Activated CD8-positive, alpha-beta memory T cell treated with anti-CD3 and anti-CD28 coated beads, Interleukin-2, amount 10 ng/mL, durations not matched to agents 7 days and 5 days (primary cell): Measurements from ENCODE around the gene PTPRD. TPM values are rescaled to one million over a fixed set of nuclear protein-coding genes. Genes with fewer than 3 reads are reported as not detected.
A peak's percentile ranks its signal among the peaks of the same experiment; 100 is the strongest.

Experiments
- ATAC-seq: fragments of 150-1000 bp; cut with Tn5 transposase; one replicate; pipeline ENCODE4 v1.10.0; 2021; ENCODE audit warnings: moderate library complexity
- CTCF ChIA-PET: fragments of 350-600 bp; sonication (Branson Sonifier 250); formaldehyde crosslinking; loops from one replicate; lab custom pipeline; 2021; ENCODE audit warnings: antibody characterized with exemption; lab: Charles Lee
- DNase-seq: peaks from one replicate; pipeline ENCODE4 v3.0.0-alpha.2; 2020
- H3K27ac Mint-ChIP-seq: one replicate; pipeline ENCODE4 v1.8.0; 2021; ENCODE audit warnings: mild to moderate bottlenecking, mixed read lengths
- H3K27me3 Mint-ChIP-seq: one replicate; pipeline ENCODE4 v1.8.0; 2021; ENCODE audit warnings: mixed read lengths
- H3K36me3 Mint-ChIP-seq: one replicate; pipeline ENCODE4 v1.8.0; 2021; ENCODE audit warnings: mild to moderate bottlenecking, mixed read lengths
- H3K4me1 Mint-ChIP-seq: one replicate; pipeline ENCODE4 v1.8.0; 2021; ENCODE audit warnings: mixed read lengths
- H3K4me3 Mint-ChIP-seq: one replicate; pipeline ENCODE4 v1.8.0; 2021; ENCODE audit warnings: mild to moderate bottlenecking, moderate library complexity, mixed read lengths
- H3K9me3 Mint-ChIP-seq: one replicate; pipeline ENCODE4 v1.8.0; 2022; ENCODE audit warnings: low read depth, mixed read lengths
- total RNA-seq, 2 experiments: library from RNA; stranded (reverse); gene quantifications; one replicate each; pipeline ENCODE4 v1.2.3, GENCODE V29; 2021

PTPRD gene
- total RNA-seq, 2 experiments from 2014 or later = 0.07 TPM; not detected in 1

GRCh38 chr9:8430945-8431344 is 2181.9 kb downstream of the PTPRD start:
- peak; percentile 42 for ATAC-seq
- H3K27me3 Mint-ChIP-seq = no peaks in the 10 kb centered on the region
- peaks cover 35% of the 10 kb centered on the region for H3K4me1 Mint-ChIP-seq
- peak overlapping the region; percentile 69 for H3K27ac Mint-ChIP-seq
- peak overlapping the region; percentile 2 for H3K4me3 Mint-ChIP-seq
- no peak for DNase-seq
- H3K9me3 Mint-ChIP-seq = no peaks in the 10 kb centered on the region
- peaks cover 1% of the 10 kb centered on the region for H3K36me3 Mint-ChIP-seq
- CTCF ChIA-PET = no interaction called here

- CTCF ChIA-PET = no interaction called here
- DNase-seq = peak; percentile 42
- H3K27ac Mint-ChIP-seq = peak overlapping the region; percentile 85
Observed at GRCh38 chr9:8429768-8430167, 2183.0 kb downstream of the PTPRD start.

GRCh38 chr9:8429157-8429556 is 2183.6 kb downstream of the PTPRD start:
- ATAC-seq (no peak), DNase-seq (no peak)
- H3K36me3 Mint-ChIP-seq = peaks cover 1% of the 10 kb centered on the region
- peaks cover 34% of the 10 kb centered on the region for H3K4me1 Mint-ChIP-seq
- no peaks in the 10 kb centered on the region for H3K9me3 Mint-ChIP-seq
- H3K4me3 Mint-ChIP-seq = no peak overlapping the region
- CTCF ChIA-PET = no interaction called here
- H3K27ac Mint-ChIP-seq = peak overlapping the region; percentile 85
- no peaks in the 10 kb centered on the region for H3K27me3 Mint-ChIP-seq

More at GRCh38 chr9:8429768-8430167, 2183.0 kb downstream of the PTPRD start:
- ATAC-seq = peak; percentile 84
- Mint-ChIP-seq H3K27me3 (no peaks in the 10 kb centered on the region), H3K4me3 (no peak overlapping the region), H3K36me3 (peaks cover 1% of the 10 kb centered on the region), H3K4me1 (peaks cover 34% of the 10 kb centered on the region), H3K9me3 (no peaks in the 10 kb centered on the region)

DNA sequence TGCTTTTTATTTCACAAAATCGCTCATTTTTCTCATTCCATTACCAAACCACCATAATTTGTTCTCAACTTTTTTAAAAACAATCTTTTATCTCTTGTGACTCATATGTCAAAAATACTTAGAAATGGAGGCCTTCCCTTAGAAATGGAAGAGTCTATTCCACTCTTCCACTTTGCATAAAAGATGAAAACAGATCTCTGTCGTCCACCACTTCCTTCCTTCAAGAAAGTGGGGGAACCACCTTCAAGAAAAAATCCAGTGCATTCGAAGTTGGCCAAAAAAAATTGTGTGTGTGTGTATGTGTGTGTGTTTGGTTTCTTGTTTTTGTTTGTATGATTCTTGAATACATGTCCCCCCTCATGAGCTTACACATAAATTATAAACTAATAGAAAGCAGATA is 2184.4 kb downstream of the PTPRD start:
- Mint-ChIP-seq H3K4me1 (peaks cover 34% of the 10 kb centered on the region), H3K27me3 (no peaks in the 10 kb centered on the region), H3K4me3 (no peak overlapping the region), H3K9me3 (no peaks in the 10 kb centered on the region), H3K36me3 (peaks cover 1% of the 10 kb centered on the region), H3K27ac (peak overlapping the region; percentile 28)
- peak; percentile 56 for ATAC-seq
- no peak for DNase-seq
- CTCF ChIA-PET = no interaction called here

GRCh38 chr9:8424786-8425410 is 2187.9 kb downstream of the PTPRD start:
- Mint-ChIP-seq H3K4me1 (peaks cover 21% of the 10 kb centered on the region), H3K36me3 (peaks cover 1% of the 10 kb centered on the region), H3K27ac (no peak overlapping the region), H3K27me3 (no peaks in the 10 kb centered on the region), H3K4me3 (no peak overlapping the region), H3K9me3 (no peaks in the 10 kb centered on the region)
- CTCF ChIA-PET = no interaction called here
- ATAC-seq (no peak), DNase-seq (no peak)

DNA sequence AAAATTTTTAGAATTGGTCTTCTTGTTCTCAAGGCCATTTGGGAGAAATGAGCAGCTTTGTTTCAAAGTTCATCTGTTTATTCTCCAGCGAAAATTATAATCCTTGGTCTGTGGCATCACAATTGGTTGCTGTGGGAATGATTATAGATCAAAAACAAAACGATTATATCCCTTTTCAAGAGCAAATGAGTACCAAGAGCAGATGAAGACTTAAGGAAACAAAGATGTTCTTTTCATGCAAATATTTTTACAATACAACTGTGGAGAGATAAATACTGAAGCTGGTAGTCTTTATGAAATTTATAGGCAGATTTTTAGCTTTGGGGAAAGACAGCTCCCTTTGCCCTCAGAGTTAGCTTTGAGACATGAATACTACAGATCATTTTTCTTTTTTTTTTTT is 2192.4 kb downstream of the PTPRD start:
- no peaks in the 10 kb centered on the region for H3K27me3 Mint-ChIP-seq
- H3K9me3 Mint-ChIP-seq = no peaks in the 10 kb centered on the region
- CTCF ChIA-PET = interaction anchor here (0.6 kb wide), 1 partner anchor 1774 kb away, joined by 3 read pairs; no protein-coding TSS in a partner anchor
- DNase-seq (no peak), ATAC-seq (no peak)
- H3K4me1 Mint-ChIP-seq = no peaks in the 10 kb centered on the region
- H3K36me3 Mint-ChIP-seq = no peaks in the 10 kb centered on the region
- no peak overlapping the region for H3K27ac Mint-ChIP-seq
- H3K4me3 Mint-ChIP-seq = no peak overlapping the region

- Mint-ChIP-seq H3K4me3 (no peak overlapping the region), H3K27me3 (no peaks in the 10 kb centered on the region), H3K9me3 (no peaks in the 10 kb centered on the region), H3K4me1 (no peaks in the 10 kb centered on the region), H3K27ac (no peak overlapping the region), H3K36me3 (no peaks in the 10 kb centered on the region)
- CTCF ChIA-PET = interaction anchor here (0.6 kb wide), 1 partner anchor 1775 kb away, joined by 3 read pairs; no protein-coding TSS in a partner anchor
- DNase-seq = no peak
- no peak for ATAC-seq
Observed at GRCh38 chr9:8419596-8420275, 2193.1 kb downstream of the PTPRD start.

DNA sequence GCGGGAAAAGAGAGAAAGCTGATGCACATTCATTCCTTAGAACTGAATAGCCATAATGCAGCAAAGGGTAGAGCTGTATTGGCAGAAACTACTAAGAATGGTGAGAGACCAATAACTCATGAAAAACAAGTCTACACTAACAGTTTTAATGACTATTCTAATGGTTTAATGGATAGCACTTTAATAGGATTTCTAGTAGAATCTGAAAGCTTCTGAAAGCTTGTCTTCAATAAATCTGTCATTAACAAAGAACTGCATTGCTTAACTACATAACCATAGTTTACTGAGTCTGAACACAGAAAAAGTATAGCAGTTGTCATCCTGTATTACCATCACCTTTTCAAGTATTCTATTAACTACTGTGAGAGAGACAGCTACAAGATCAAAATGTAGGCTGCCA is 2195.5 kb downstream of the PTPRD start:
- CTCF ChIA-PET = no interaction called here
- H3K27me3 Mint-ChIP-seq = peaks cover 4% of the 10 kb centered on the region
- DNase-seq (no peak), ATAC-seq (no peak)
- no peaks in the 10 kb centered on the region for H3K36me3 Mint-ChIP-seq
- H3K4me1 Mint-ChIP-seq = no peaks in the 10 kb centered on the region
- no peak overlapping the region for H3K4me3 Mint-ChIP-seq
- no peak overlapping the region for H3K27ac Mint-ChIP-seq
- H3K9me3 Mint-ChIP-seq = no peaks in the 10 kb centered on the region

GRCh38 chr9:8412327-8412726 is 2200.5 kb downstream of the PTPRD start:
- ATAC-seq = no peak
- CTCF ChIA-PET = no interaction called here
- no peaks in the 10 kb centered on the region for H3K36me3 Mint-ChIP-seq
- H3K4me1 Mint-ChIP-seq = peaks cover 9% of the 10 kb centered on the region
- no peaks in the 10 kb centered on the region for H3K9me3 Mint-ChIP-seq
- DNase-seq = no peak
- peaks cover 5% of the 10 kb centered on the region for H3K27me3 Mint-ChIP-seq
- H3K4me3 Mint-ChIP-seq = no peak overlapping the region
- no peak overlapping the region for H3K27ac Mint-ChIP-seq

GRCh38 chr9:8408575-8409190 is 2204.1 kb downstream of the PTPRD start:
- Mint-ChIP-seq H3K9me3 (no peaks in the 10 kb centered on the region), H3K4me3 (no peak overlapping the region), H3K27me3 (peaks cover 5% of the 10 kb centered on the region), H3K36me3 (no peaks in the 10 kb centered on the region), H3K4me1 (peaks cover 9% of the 10 kb centered on the region), H3K27ac (no peak overlapping the region)
- DNase-seq = no peak
- CTCF ChIA-PET = no interaction called here
- ATAC-seq = no peak

DNA sequence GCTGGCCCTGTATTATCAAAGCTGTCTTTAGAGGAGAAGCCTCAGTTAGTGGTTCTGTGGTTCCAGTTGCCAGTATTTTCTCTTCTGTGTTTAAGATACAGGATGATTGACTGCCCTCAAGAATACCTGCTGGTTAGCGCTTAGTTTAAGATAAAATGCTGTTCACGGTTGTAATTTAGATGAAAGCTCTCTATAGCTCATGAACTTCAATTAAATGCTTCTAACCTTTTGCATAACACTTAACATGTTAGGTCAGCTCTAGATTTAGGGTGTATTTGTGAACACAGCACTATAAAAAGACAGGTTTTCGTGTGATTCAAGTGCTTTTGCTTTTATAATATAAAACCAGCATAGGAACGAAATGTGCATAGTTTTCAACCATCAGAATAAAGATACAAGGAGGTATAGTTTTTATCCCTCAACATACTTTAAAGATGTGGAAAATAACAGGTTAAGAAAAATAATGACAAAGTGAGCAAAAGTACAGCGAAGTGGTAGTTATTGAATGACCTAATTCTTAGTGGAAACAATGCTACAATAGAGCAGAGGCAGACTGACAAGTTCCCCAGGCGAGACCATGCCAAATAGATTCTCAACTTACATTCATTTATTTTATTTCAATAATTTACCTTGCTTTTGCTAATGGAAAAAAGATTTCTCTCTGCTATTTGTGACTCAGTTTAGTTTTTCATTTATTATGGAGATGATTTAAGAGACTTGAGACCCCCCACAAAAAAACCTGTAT is 2210.7 kb downstream of the PTPRD start:
- Mint-ChIP-seq H3K4me1 (no peaks in the 10 kb centered on the region), H3K27me3 (no peaks in the 10 kb centered on the region), H3K27ac (no peak overlapping the region), H3K9me3 (no peaks in the 10 kb centered on the region), H3K36me3 (no peaks in the 10 kb centered on the region), H3K4me3 (no peak overlapping the region)
- no peak for DNase-seq
- CTCF ChIA-PET = no interaction called here
- ATAC-seq = no peak

GRCh38 chr9:8400378-8400777 is 2212.4 kb downstream of the PTPRD start:
- no peaks in the 10 kb centered on the region for H3K36me3 Mint-ChIP-seq
- H3K4me3 Mint-ChIP-seq = no peak overlapping the region
- H3K27me3 Mint-ChIP-seq = no peaks in the 10 kb centered on the region
- no peak overlapping the region for H3K27ac Mint-ChIP-seq
- ATAC-seq = no peak
- no peak for DNase-seq
- H3K9me3 Mint-ChIP-seq = no peaks in the 10 kb centered on the region
- CTCF ChIA-PET = no interaction called here
- H3K4me1 Mint-ChIP-seq = no peaks in the 10 kb centered on the region

- no peaks in the 10 kb centered on the region for H3K4me1 Mint-ChIP-seq
- ATAC-seq (no peak), DNase-seq (no peak)
- H3K27me3 Mint-ChIP-seq = no peaks in the 10 kb centered on the region
- no peak overlapping the region for H3K27ac Mint-ChIP-seq
- H3K36me3 Mint-ChIP-seq = no peaks in the 10 kb centered on the region
- no peak overlapping the region for H3K4me3 Mint-ChIP-seq
- CTCF ChIA-PET = no interaction called here
- no peaks in the 10 kb centered on the region for H3K9me3 Mint-ChIP-seq
Observed at GRCh38 chr9:8395022-8395421, 2217.8 kb downstream of the PTPRD start.
